Activated CD4-positive, alpha-beta T cell treated with anti-CD3 and anti-CD28 coated beads, Interleukin-2, amount 50 U/mL, for 16 hours (primary cell): ENCODE data around the gene ANKEF1.
"Not testable (repeated sequence)": the region's sequence is repeated elsewhere in the genome, so short reads cannot be mapped to it uniquely, and the experiment has no call there.

ENCODE experiments used
- DNase-seq: peaks from one replicate; pipeline ENCODE4 v3.0.0-alpha.2; 2020

ANKEF1 gene

DNA sequence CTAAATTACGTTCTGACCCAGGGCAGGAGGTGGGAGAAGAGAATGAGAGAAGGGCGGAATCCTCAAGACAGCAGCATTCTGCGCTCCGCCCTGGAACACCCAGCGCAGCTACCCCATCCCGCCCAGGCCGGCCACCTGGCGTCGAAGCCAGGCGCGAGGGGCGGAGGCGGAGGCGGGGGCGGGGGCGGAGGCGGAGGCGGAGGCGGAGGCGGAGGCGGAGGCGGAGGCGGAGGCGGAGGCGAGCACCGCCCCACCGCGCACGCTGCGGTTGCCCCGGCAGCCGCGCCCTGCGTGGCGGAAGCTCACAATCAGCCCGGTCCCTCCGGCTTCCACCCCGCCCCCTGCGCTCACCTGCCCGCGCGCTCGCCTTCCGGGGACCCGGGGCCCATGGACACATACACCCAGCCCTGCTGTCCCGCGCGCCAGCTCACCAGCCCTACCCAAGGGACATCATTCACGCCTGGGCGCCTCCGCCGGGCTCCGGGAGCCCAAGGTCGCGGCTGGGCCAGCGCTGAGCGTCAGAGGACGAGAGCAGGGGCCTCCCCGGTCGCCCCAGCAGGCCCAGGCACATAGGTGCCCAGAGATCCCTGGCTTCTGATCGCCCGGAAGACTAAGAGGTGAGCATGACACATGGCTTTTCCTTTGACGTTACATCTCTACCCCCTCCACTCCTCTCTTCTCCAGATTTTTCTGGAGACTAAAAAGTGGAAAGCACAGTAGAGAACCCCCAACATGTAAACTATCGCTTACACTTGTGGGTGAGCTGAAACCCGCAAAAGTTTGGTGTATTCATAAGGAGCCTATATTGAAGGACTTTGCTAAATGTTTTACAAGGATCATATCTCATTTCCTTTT is at the start of gene ANKEF1:
TSS of gene ANKEF1 (plus strand) at position 271 of the 855 bp plus-strand sequence. CDS start 3,315 bp downstream, outside the sequence.
- peak; percentile 82 for DNase-seq

DNA sequence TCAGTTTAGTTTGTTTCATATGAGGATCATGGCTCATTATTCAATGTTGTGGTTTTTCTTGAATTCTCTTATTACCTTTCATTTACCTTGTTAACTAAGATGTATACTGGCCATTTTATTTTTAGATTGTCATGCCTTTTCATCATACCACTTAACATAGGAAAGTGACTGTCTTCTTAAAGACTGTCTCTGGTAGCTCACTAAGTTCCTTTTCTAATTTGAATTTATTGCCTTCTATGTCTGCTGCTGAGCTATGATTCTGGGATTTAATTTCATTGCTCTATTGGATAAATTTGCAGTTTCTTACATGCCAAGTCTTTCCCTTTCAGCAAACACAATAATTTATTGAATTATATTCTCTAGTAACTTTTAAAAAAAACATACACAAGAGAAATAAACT is 49.5 kb upstream of the ANKEF1 start:
- no peak for DNase-seq

DNA sequence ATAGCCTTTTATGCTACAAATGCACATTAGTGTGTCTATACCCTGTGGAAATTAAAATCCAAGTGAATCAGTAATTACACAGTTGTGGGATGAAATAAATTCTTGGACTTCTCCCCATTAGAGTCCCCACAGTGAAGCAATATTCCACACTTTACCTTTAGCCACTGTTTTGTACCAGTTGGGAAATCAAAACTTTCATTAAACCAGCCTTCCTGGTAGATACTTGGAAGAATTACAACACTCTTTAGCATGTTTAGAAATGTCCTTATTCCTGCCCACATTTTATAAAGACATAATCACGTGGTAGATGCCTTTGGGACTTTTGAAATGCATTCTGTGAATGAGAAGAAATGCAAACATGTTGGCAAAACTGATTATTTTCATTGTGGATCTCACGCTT is 49.0 kb upstream of the ANKEF1 start:
- DNase-seq = no peak

DNA sequence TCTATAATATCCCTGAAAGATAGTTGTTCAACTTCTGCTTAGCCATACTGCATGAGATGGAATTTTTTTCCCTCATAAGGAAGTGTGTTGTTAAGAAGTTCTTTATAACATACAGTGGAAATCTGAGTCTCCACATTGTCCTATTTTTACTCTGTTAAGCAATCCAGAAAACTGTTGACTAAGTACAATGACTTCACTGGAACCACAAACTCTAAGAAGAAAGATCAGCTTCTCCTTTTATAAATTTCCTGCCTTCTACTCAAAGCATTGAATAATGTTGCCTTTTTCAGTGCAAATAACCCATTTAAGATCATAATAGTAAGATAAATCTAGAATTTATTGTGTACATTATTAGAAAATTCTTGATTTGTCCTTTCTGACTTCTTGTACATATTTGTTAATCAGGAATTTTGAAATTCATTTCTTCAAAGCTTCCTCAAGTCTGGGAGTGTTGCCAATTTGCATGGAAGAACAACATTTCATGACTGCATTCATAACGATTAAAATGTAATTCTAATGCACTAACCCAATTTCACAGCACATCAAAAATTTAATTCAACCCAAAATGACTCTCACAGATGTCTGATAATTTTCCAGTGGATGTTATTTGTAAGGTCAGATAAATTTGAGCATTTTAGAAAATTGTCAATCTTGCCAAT is 45.6 kb upstream of the ANKEF1 start:
- no peak for DNase-seq

- DNase-seq = no peak
Observed at GRCh38 chr20:9993137-9993536, 41.6 kb upstream of the ANKEF1 start.

DNA sequence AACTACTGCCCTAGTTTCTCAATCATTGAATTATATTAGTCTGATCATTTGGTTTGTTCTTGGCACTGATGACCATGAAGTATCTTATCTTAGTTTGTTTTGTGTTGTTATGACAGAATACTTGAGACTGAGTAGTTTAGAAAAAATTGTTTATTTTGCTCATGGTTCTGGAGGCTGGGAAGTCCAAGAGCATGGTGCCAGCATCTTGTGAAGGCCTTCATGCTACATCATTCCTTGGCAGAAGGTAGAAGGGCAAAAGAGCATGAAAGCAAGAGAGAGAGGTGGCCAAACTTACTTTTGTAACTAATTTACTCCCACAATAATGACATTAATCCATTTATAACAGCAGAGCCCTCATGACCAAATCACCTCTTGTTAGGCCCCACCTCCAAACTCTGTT is 40.1 kb upstream of the ANKEF1 start:
- DNase-seq = no peak

- DNase-seq = no peak
Observed at GRCh38 chr20:9995510-9996272, 39.1 kb upstream of the ANKEF1 start.

- no peak for DNase-seq
Observed at GRCh38 chr20:9996944-9997343, 37.8 kb upstream of the ANKEF1 start.

DNA sequence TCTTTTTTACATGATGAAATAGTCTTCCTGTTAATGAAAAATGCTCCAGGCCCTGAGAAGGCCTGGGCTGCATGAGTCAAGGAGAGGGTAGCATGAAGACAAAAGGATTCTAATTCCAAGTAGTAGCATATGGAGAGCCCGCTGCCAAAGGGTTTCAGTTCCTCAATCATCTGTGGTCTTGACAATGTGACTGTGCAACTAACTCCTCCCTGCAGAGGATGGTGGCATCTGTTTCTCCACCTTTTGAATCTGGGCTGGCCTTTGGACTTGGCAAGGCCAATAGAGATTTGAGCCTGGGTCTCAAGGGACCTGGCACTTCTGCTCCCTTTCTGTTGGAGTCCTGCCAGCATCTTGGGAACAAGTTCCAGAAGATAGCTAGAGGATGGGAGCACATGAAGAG is 35.1 kb upstream of the ANKEF1 start:
- DNase-seq = no peak

GRCh38 chr20:10002866-10003265 is 31.9 kb upstream of the ANKEF1 start:
- no peak for DNase-seq

GRCh38 chr20:10004900-10005299 is 29.9 kb upstream of the ANKEF1 start:
- no peak for DNase-seq

- DNase-seq = no peak
Observed at GRCh38 chr20:10005885-10006284, 28.9 kb upstream of the ANKEF1 start.

- DNase-seq = no peak
Observed at GRCh38 chr20:10006447-10007090, 28.2 kb upstream of the ANKEF1 start.

DNA sequence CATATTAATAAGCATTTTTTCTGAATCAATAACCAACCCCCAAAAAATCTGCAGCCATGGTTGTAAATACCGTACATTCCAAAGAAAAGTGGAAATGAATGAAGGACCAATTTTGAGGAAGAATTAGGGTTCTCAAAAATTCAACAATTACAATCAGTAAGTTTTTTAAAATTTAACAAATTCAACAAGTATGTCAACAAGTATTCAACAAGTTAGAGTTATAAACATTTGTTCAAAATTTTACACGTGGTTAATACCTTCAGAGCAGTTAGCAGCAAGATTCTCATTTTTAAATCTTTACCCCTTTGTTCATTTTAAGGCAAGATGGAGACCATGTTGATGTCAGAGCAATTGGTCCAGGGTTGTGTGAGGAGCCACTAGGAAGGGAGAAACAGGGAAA is 27.6 kb upstream of the ANKEF1 start:
- no peak for DNase-seq

DNA sequence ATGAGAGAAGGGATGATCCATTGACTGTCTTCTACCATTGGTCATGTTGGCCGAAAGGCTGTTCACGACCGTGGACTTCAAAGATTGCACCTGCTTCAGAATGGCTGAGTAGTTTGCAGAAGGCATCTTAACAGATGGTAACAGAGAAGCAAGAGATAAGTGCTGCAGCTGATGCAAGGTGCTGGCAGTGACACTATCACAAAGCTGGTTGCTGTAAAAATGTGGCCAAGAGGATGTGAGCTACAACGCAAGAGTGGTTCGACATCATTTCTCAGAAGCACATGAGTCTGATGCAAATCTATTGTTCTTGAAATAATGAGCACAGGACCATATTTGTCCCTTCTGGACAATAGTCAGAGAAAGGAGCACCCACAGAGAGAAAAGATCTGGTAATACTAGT is 27.0 kb upstream of the ANKEF1 start:
- DNase-seq = no peak

- DNase-seq = no peak
Observed at GRCh38 chr20:10012464-10012863, 22.3 kb upstream of the ANKEF1 start.

DNA sequence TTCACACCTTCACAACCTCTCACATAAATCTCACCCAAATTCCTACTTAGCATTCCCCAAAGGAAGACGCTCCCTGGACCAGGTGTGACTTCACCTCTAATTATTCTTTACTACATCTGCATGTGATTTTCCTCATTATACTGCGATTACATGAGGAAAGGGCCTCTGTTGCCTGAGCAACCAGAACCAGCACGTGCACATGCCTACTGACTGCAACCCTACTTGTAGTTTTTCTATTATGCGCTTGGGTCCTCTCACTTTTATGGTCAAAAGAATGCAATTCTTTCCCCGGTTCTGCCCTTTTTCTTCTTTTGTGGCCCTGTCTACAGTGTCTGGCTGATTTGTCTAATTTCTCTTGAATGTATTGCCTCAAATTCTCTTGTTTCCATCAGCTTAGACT is 20.4 kb upstream of the ANKEF1 start:
- DNase-seq = no peak

GRCh38 chr20:10020937-10021336 is 13.8 kb upstream of the ANKEF1 start:
- no peak for DNase-seq

DNA sequence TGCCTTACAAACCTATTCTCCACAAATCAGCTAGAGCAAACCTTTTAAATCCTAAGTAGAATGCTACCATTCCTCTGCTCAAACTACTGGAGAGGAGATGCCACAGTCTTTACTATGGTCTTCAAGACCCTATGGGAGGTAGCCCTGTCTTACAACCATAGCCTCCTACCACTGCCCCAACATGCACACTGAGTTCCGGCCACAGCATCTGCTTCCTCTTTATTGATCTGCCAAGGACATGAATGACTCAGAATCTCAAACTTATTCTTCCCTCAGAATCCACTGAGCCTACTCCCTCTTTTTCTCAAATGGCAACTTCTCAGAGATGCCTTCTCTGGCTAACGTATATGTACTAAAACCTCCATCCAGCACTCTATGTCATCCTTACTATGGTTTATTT is 12.2 kb upstream of the ANKEF1 start:
- DNase-seq = no peak

- DNase-seq = no peak
Observed at GRCh38 chr20:10023911-10024310, 10.9 kb upstream of the ANKEF1 start.

- not testable (repeated sequence) for DNase-seq
Observed at GRCh38 chr20:10031451-10032215, 3.2 kb upstream of the ANKEF1 start.

GRCh38 chr20:10032269-10032668 is 2.5 kb upstream of the ANKEF1 start:
- not testable (repeated sequence) for DNase-seq
